Endodermal cell (in vitro differentiated cells): ENCODE data around the gene CSPG5. TPM values are rescaled to one million over a fixed set of nuclear protein-coding genes. Genes with fewer than 3 reads are reported as not detected.

Experiments used
- DNase-seq: peaks from one replicate; pipeline ENCODE4 v3.0.0-alpha.2; 2017
- H3K27ac ChIP-seq: 2 replicates; pipeline ENCODE4 v1.5.1; 2013; ENCODE audit warnings: mild to moderate bottlenecking, low read depth, low read length, moderate library complexity
- H3K27me3 ChIP-seq: 2 replicates; pipeline ENCODE4 v1.6.1; 2013; ENCODE audit warnings: mild to moderate bottlenecking, low read length, moderate library complexity; ENCODE audit not compliant: insufficient read depth, control insufficient read depth, poor library complexity, severe bottlenecking
- H3K36me3 ChIP-seq: 2 replicates; pipeline ENCODE4 v1.7.0; 2013; ENCODE audit warnings: mild to moderate bottlenecking, low read length, moderate library complexity; ENCODE audit not compliant: control insufficient read depth, insufficient read depth
- H3K4me1 ChIP-seq: one replicate; pipeline ENCODE4 v1.7.0; 2013; ENCODE audit warnings: low read length; ENCODE audit not compliant: control insufficient read depth, insufficient read depth
- H3K4me3 ChIP-seq: 2 replicates; pipeline ENCODE4 v1.5.1; 2013; ENCODE audit warnings: mild to moderate bottlenecking, low read length, moderate library complexity
- H3K9ac ChIP-seq: 2 replicates; pipeline ENCODE4 v1.6.1; 2013; ENCODE audit warnings: mild to moderate bottlenecking, low read length, moderate library complexity; ENCODE audit not compliant: poor library complexity, severe bottlenecking; ENCODE audit errors: extremely low read depth
- H3K9me3 ChIP-seq: 2 replicates; pipeline ENCODE4 v1.6.1; 2013; ENCODE audit warnings: mild to moderate bottlenecking, low read length, moderate library complexity; ENCODE audit not compliant: control insufficient read depth
- H3K27ac Mint-ChIP-seq: 2 replicates; pipeline ENCODE4 v1.8.0; 2020; ENCODE audit warnings: mixed read lengths
- H3K27me3 Mint-ChIP-seq: 2 replicates; pipeline ENCODE4 v1.8.0; 2021; ENCODE audit warnings: mild to moderate bottlenecking, mixed read lengths; ENCODE audit not compliant: insufficient read depth
- H3K36me3 Mint-ChIP-seq: 2 replicates; pipeline ENCODE4 v1.8.0; 2020; ENCODE audit warnings: low read depth, mixed read lengths
- H3K4me1 Mint-ChIP-seq: 2 replicates; pipeline ENCODE4 v1.8.0; 2020; ENCODE audit warnings: mixed read lengths
- H3K4me3 Mint-ChIP-seq: 2 replicates; pipeline ENCODE4 v1.8.0; 2020; ENCODE audit warnings: mild to moderate bottlenecking, moderate library complexity, mixed read lengths
- H3K9me3 Mint-ChIP-seq: 2 replicates; pipeline ENCODE4 v1.8.0; 2020; ENCODE audit warnings: mild to moderate bottlenecking, mixed read lengths
- WGBS, 2 experiments: methylation state at CpG; one replicate each; pipeline versions ENCODE4 v1.1.5 to v1.1.7; 2013; ENCODE audit warnings: missing lambda C conversion rate in 2 of 2, mixed read lengths in 1 of 2; ENCODE audit not compliant: insufficient coverage in 1 of 2, insufficient read length in 1 of 2; 5-methylcytosine and 5-hydroxymethylcytosine counted together
- total RNA-seq, 2 donors: library from RNA; stranded (reverse); fragmentation: NEBNext Ultra II Directional in 1 of 2; extraction: Animal tissue kit (Norgen Biotek cat#: 25700) in 1 of 2; gene quantifications; 2 replicates in 1 of 2; 3 replicates in 1 of 2; pipeline ENCODE4 v1.2.1, GENCODE V29; 2021
- TF ChIP-seq, protein P1 (sequence below): fragments of 200-600 bp; sonication (generic); conservative IDR thresholded peaks from 2 replicates; pipeline ENCODE4 v1.5.0; 2021; ENCODE audit warnings: antibody characterized with exemption, mild to moderate bottlenecking

Gene CSPG5
- total RNA-seq, 2 donors from 2014 or later: 0.53 to 0.70 TPM

DNA sequence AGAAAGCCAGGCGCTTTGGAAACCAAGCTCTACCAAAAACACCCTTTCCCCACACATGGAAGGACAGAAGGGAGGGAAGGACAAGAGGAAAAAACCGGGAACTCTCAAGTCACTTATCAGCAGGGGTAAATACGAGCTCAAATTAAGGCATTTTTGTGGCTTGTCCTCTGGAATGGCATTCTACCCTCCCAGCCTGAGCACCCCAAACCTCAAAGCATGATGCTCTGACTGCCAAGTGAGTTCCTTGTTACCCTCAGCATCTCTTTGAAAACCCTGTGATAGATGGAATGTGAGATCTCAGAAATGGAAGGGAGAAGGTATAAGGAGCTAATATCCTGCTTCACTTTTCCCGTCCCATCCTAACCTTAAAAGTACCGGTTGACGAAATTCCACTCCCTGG, 8.1 kb upstream of the CSPG5 start:
- H3K4me1 ChIP-seq: no peaks in the 10 kb centered on the region
- H3K27ac Mint-ChIP-seq: no peak overlapping the region
- 98 to 100% methylated on average over 1 to 6 of the region's 6 CpGs for WGBS, 2 experiments
- H3K9me3 ChIP-seq: no peaks in the 10 kb centered on the region
- H3K27ac ChIP-seq: no peak overlapping the region
- no peak overlapping the region for H3K4me3 Mint-ChIP-seq
- DNase-seq: no peak
- H3K36me3 ChIP-seq: peaks cover 68% of the 10 kb centered on the region
- H3K27me3 Mint-ChIP-seq: peaks cover 7% of the 10 kb centered on the region
- no peak overlapping the region for H3K4me3 ChIP-seq
- TF ChIP-seq, protein P1, sequence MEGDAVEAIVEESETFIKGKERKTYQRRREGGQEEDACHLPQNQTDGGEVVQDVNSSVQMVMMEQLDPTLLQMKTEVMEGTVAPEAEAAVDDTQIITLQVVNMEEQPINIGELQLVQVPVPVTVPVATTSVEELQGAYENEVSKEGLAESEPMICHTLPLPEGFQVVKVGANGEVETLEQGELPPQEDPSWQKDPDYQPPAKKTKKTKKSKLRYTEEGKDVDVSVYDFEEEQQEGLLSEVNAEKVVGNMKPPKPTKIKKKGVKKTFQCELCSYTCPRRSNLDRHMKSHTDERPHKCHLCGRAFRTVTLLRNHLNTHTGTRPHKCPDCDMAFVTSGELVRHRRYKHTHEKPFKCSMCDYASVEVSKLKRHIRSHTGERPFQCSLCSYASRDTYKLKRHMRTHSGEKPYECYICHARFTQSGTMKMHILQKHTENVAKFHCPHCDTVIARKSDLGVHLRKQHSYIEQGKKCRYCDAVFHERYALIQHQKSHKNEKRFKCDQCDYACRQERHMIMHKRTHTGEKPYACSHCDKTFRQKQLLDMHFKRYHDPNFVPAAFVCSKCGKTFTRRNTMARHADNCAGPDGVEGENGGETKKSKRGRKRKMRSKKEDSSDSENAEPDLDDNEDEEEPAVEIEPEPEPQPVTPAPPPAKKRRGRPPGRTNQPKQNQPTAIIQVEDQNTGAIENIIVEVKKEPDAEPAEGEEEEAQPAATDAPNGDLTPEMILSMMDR: no peak
- no peaks in the 10 kb centered on the region for H3K4me1 Mint-ChIP-seq
- H3K27me3 ChIP-seq: no peaks in the 10 kb centered on the region
- H3K9me3 Mint-ChIP-seq: no peaks in the 10 kb centered on the region
- H3K9ac ChIP-seq: no peak overlapping the region
- peaks cover 54% of the 10 kb centered on the region for H3K36me3 Mint-ChIP-seq

DNA sequence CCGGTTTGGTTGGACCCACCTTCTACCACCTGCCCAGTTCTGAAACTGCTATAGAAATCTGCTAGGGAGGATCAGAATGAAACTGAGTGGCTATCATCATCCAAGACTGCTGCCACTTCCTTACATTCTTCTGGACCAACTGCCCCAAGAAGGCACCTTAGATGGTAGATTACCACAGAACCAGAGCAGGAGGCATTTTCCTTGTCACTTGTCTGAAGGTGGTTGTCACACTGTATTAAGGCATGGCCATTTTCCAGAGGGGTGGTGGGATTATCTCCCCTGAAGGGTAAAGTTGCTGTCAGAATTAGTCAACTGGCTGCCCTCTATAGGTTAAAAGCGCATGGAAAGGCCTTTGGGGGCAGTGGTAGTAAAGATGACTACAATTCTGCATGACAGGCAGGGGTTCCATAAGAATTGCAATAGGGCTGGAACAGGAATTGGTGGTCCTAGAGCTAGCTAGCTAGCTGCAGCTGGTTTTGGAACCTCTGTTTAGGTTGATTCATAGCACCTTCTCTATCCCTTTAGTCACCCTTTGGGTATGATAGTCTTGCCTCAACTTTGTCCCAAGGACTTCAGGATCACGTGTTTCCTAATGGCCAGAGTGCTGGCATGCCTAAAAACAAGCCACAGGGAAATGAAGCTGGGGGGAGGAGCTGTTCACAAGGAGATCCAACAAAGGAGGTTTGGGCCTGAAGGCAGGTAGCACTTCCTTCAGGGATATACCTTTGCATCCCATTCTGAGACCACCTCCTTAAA, 4.8 kb upstream of the CSPG5 start:
- Histone ChIP-seq H3K4me3 (no peak overlapping the region), H3K4me1 (no peaks in the 10 kb centered on the region), H3K9ac (no peak overlapping the region), H3K36me3 (peaks cover 38% of the 10 kb centered on the region), H3K27ac (no peak overlapping the region), H3K9me3 (no peaks in the 10 kb centered on the region), H3K27me3 (peaks cover 21% of the 10 kb centered on the region)
- H3K27ac Mint-ChIP-seq: no peak overlapping the region
- no peaks in the 10 kb centered on the region for H3K4me1 Mint-ChIP-seq
- peaks cover 35% of the 10 kb centered on the region for H3K27me3 Mint-ChIP-seq
- no peak overlapping the region for H3K4me3 Mint-ChIP-seq
- no peak for DNase-seq
- no peaks in the 10 kb centered on the region for H3K9me3 Mint-ChIP-seq
- H3K36me3 Mint-ChIP-seq: peaks cover 30% of the 10 kb centered on the region
- TF ChIP-seq, protein P1: peak; percentile 22
- WGBS, 2 experiments: 91 to 100% methylated on average over 2 to 3 of the region's 3 CpGs

DNA sequence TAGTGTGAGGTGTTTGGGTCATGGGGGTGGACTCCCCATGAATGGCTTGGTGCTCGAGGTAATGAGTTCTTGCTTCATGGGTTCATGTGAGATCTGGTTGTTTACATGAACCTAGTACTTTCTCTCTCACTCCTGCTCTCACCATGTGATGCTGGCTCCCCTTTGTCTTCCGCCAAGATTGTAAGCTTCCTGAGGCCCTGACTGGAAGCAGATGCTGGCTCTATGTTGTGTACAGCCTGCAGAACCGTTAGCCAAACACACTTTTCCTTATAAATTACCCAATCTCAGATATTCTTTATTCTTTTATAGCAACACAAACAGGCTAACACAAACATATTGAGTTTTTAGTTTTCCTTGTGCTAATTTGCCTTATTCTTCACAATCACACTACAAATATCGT, 3.2 kb upstream of the CSPG5 start:
- 84 to 94% methylated on average over 3 of the region's 4 CpGs for WGBS, 2 experiments
- TF ChIP-seq, protein P1: no peak
- no peaks in the 10 kb centered on the region for H3K4me1 ChIP-seq
- H3K27ac Mint-ChIP-seq: no peak overlapping the region
- no peak overlapping the region for H3K27ac ChIP-seq
- H3K9ac ChIP-seq: no peak overlapping the region
- peaks cover 15% of the 10 kb centered on the region for H3K36me3 Mint-ChIP-seq
- no peak overlapping the region for H3K4me3 ChIP-seq
- H3K27me3 ChIP-seq: peaks cover 31% of the 10 kb centered on the region
- no peaks in the 10 kb centered on the region for H3K9me3 Mint-ChIP-seq
- DNase-seq: no peak
- H3K4me3 Mint-ChIP-seq: no peak overlapping the region
- H3K27me3 Mint-ChIP-seq: peaks cover 48% of the 10 kb centered on the region
- no peaks in the 10 kb centered on the region for H3K9me3 ChIP-seq
- H3K4me1 Mint-ChIP-seq: no peaks in the 10 kb centered on the region
- H3K36me3 ChIP-seq: peaks cover 22% of the 10 kb centered on the region
